Mucosa of descending colon (tissue), 3 donors: ENCODE results near the gene DRG1. TPM values are rescaled to one million over a fixed set of nuclear protein-coding genes. Genes with fewer than 3 reads are reported as not detected.
"Not testable (repeated sequence)": the region's sequence is repeated elsewhere in the genome, so short reads cannot be mapped to it uniquely, and the experiment has no call there.

Experiments used
- ATAC-seq: fragments of 200-7000 bp; cut with Tn5 transposase; one replicate; pipeline ENCODE4 v1.9.1; 2020; ENCODE audit warnings: mild to moderate bottlenecking, moderate library complexity
- DNase-seq, 3 donors: peaks; one replicate each; pipeline ENCODE4 v3.0.0-alpha.2; 2020
- H3K36me3 ChIP-seq: fragments of 200-600 bp; one replicate; pipeline ENCODE4 v1.8.0; 2021; ENCODE audit warnings: low read depth, mild to moderate bottlenecking
- H3K4me1 ChIP-seq: fragments of 200-600 bp; one replicate; pipeline ENCODE4 v1.8.0; 2021; ENCODE audit warnings: low read depth, mild to moderate bottlenecking
- H3K4me3 ChIP-seq: fragments of 200-600 bp; one replicate; pipeline ENCODE4 v1.8.0; 2021; ENCODE audit warnings: mild to moderate bottlenecking
- H3K9me3 ChIP-seq: fragments of 200-600 bp; one replicate; pipeline ENCODE4 v1.8.0; 2021; ENCODE audit warnings: mild to moderate bottlenecking
- intact Hi-C, 2 donors: fragments of 100-400 bp; cut with DNase I in 1 of 2; cut with micrococcal nuclease in 1 of 2; formaldehyde crosslinking; loops; one replicate each; pipeline versions ENCODE4 v1.11.0 to v1.11.1; 2022; cut with DNase I, micrococcal nuclease
- total RNA-seq, 3 donors: library from RNA; stranded (reverse); fragmentation: NEBNext Ultra II Directional in 2 of 3; extraction: Animal tissue kit (Norgen Biotek cat#: 25700) in 2 of 3; gene quantifications; one replicate each; pipeline versions ENCODE4 v1.2.1 to v1.2.4, GENCODE V29; 2021 to 2023
- TF ChIP-seq, protein P1 (sequence below): fragments of 200-600 bp; IDR thresholded peaks from one replicate; pipeline ENCODE4 v1.8.0; 2022; ENCODE audit warnings: antibody characterized with exemption, mild to moderate bottlenecking
- donor health status: DM: no; HTN: no; CAD: no; lungs with moderate emphysema.
- donor health status: DM: no; HTN: no; CAD: no.
- donor health status: DM: no; HTN: yes; CAD: no.

The DRG1 gene
- total RNA-seq, 3 donors from 2014 or later: 39.1 to 50.7 (median 40.5) TPM

DNA sequence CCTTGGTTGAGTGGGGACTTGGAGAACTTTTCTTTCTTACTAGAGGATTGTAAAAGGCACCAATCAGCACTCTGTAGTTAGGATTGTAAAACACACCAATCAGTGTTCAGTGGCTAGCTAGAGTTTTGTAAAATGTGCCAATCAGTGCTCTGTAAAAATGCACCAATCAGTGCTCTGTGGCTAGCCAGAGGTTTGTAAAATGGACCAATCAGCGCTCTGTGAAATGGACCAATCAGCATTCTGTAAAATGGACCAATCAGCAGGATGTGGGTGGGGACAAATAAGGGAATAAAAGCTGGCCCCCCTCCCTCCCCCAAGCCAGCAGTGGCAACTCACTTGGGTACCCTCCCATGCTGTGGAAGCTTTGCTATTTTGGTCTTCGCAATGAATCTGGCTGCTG lies 5.5 kb upstream of the DRG1 start:
- Histone ChIP-seq H3K4me3 (no peak overlapping the region), H3K4me1 (no peaks in the 10 kb centered on the region), H3K36me3 (no peaks in the 10 kb centered on the region), H3K9me3 (no peaks in the 10 kb centered on the region)
- TF ChIP-seq, protein P1, sequence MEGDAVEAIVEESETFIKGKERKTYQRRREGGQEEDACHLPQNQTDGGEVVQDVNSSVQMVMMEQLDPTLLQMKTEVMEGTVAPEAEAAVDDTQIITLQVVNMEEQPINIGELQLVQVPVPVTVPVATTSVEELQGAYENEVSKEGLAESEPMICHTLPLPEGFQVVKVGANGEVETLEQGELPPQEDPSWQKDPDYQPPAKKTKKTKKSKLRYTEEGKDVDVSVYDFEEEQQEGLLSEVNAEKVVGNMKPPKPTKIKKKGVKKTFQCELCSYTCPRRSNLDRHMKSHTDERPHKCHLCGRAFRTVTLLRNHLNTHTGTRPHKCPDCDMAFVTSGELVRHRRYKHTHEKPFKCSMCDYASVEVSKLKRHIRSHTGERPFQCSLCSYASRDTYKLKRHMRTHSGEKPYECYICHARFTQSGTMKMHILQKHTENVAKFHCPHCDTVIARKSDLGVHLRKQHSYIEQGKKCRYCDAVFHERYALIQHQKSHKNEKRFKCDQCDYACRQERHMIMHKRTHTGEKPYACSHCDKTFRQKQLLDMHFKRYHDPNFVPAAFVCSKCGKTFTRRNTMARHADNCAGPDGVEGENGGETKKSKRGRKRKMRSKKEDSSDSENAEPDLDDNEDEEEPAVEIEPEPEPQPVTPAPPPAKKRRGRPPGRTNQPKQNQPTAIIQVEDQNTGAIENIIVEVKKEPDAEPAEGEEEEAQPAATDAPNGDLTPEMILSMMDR: no peak
- intact Hi-C loops: no loop called here
- DNase-seq: no peak
- ATAC-seq: no peak

DNA sequence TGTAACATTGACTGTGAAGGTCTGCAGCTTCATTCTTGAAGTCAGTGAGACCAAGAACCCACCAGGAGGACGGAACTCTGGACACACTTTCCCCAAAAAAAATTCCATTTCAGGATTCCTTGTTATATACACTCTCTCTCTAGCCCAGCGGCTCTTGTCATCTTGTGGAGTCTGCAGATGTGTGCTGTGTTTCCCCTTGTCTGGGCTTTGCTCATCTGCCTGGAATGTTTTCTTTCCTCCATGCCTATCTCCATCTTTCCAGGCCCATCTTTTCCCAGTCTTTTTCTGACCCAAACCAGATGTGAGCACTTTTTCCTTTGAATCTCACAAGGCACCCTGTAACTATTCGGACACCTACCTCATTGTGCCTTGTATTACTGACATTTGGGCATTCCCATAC lies 5.1 kb upstream of the DRG1 start:
- TF ChIP-seq, protein P1: no peak
- DNase-seq: no peak

DNA sequence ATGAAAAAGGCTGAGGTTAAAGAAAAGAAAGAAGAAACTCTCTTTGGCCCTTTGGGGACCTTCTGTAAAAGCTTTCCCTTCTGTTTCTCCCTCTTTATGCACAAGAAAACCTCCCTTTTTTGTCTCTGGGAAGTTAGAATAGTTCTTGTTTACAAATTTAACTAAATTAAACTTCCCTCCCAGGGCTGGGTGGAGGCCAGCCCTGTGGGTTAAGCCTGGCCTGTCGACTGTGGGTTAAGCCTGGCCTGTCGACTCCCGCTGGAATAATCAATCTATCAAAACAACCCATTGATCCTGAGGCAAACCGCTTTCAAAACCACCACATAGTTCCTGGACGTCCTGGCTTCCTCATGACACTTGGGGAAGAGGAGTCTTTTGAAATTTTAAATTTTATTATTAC lies 1.2 kb upstream of the DRG1 start:
- no peaks in the 10 kb centered on the region for H3K9me3 ChIP-seq
- H3K36me3 ChIP-seq: peaks cover 4% of the 10 kb centered on the region
- TF ChIP-seq, protein P1: no peak
- H3K4me3 ChIP-seq: no peak overlapping the region
- H3K4me1 ChIP-seq: peaks cover 9% of the 10 kb centered on the region
- intact Hi-C loops: no loop called here
- DNase-seq (no peak), ATAC-seq (no peak)

More for the DNA sequence above, 5.1 kb upstream of the DRG1 start:
- intact Hi-C loops: no loop called here
- no peaks in the 10 kb centered on the region for H3K36me3 ChIP-seq
- H3K4me1 ChIP-seq: no peaks in the 10 kb centered on the region
- no peak overlapping the region for H3K4me3 ChIP-seq
- no peaks in the 10 kb centered on the region for H3K9me3 ChIP-seq
- ATAC-seq: no peak

DNA sequence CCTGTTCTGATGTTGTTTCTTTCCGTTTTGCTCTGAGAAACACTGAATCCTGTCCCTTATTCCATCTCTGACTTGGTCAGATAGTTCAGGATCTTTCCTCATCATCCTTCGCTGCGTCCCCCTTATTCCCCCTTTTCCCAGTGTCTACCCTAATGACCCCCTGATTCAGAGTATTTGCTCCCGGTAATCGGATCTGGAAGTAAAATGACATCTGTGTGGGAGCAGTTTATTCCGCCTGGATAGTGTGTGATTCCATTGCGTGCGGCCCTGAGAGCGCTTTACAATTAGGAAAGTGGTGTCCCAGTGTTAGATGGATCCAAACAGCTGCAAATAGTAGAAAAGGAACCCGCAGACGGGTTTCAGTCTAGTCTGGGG lies 606 bp downstream of the DRG1 start:
- ATAC-seq (peak; percentile 28), DNase-seq (no peak)
- Histone ChIP-seq H3K4me1 (peaks cover 9% of the 10 kb centered on the region), H3K9me3 (no peaks in the 10 kb centered on the region), H3K36me3 (peaks cover 5% of the 10 kb centered on the region), H3K4me3 (peak overlapping the region; percentile 67)
- intact Hi-C loops: no loop called here
- TF ChIP-seq, protein P1: no peak

DNA sequence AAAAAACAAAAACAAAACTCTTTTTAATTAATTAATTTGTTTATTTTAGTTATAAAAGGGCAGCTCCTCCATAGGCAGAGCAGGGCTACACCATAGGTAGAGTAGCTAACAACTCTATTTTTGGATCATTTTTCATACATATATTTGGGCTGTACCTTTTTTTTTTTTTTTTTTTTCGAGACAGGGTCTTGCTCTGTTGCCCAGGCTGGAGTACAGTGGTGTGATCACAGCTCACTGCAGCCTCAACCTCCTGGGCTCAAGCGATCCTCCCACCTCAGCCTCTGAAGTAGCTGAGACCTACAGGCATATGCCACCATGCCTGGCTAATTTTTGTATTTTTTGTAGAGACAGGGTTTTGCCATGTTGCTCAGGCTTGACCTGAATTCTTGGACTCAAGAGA lies 2.9 kb downstream of the DRG1 start:
- DNase-seq, H3K36me3 ChIP-seq, H3K4me3 ChIP-seq, ATAC-seq, H3K9me3 ChIP-seq, intact Hi-C loops, H3K4me1 ChIP-seq: not testable (repeated sequence)

DNA sequence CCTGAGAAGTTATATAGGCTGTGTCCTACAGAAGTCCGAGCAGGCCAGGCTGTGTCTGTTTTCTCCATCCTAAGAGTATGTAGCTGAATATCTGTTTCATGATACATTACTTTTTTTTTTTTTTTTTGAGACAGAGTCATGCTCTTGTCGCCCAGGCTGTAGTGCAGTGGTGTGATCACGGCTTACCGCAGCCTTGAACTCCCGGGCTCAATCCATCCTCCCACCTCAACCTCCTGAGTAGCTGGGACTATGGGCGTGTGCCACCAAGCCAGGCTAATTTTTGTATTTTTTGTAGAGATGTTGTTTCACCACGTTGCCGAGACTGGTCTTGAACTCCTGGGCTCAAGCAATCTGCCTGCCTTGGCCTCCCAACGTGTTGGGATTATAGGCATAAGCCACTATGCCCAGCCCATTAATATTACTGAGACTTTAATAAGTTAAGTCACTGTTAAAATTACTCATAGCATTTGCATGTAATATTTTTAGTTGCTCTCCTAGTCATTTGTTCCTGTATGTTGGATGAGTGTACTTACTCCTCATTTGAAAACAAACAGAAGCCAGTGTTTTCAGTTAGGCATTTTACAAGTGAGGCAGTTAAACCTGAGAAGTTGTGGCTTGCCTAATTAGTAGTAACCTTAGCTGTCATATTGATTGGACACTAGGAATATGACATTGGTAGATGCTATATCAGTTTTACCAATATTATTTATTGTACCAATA lies 26.1 kb downstream of the DRG1 start:
- intact Hi-C loops: no loop called here
- ATAC-seq: no peak
- H3K36me3 ChIP-seq: peaks cover 31% of the 10 kb centered on the region

More for the DNA sequence above, 26.1 kb downstream of the DRG1 start:
- TF ChIP-seq, protein P1: no peak
- Histone ChIP-seq H3K4me1 (no peaks in the 10 kb centered on the region), H3K9me3 (no peaks in the 10 kb centered on the region), H3K4me3 (no peak overlapping the region)
- no peak for DNase-seq
